ENCODE data around the gene HAAO. TPM values are rescaled to one million over a fixed set of nuclear protein-coding genes. Genes with fewer than 3 reads are reported as not detected.

Gene HAAO
- polyA plus RNA-seq, 1 experiment, result 0.54 TPM

- Histone ChIP-seq H3K36me3 (ENCODE audit: control insufficient read depth, insufficient read depth, low read length) (no peaks in the 10 kb centered on the region), H3K4me3 (ENCODE audit: low read depth, low read length) (no peak overlapping the region), H3K27me3 (ENCODE audit: control insufficient read depth, insufficient read depth, low read length) (no peaks in the 10 kb centered on the region)
- CTCF ChIA-PET, result interaction anchor here (1.3 kb wide), 1 partner anchor 256 kb away, joined by 3 read pairs; no protein-coding TSS in a partner anchor
- no peak for DNase-seq (ENCODE audit: low read depth)
- no peak for TF ChIP-seq CTCF (IDR thresholded peaks at IDR 0.05; ENCODE audit: insufficient read depth, low read depth, low read length)
- POLR2A ChIA-PET, result no interaction called here
These were observed 24.3 kb downstream of the HAAO start for GRCh38 chr2:42767899-42768705.

GRCh38 chr2:42767080-42767898 is 25.1 kb downstream of the HAAO start:
- Histone ChIP-seq H3K36me3 (ENCODE audit: control insufficient read depth, insufficient read depth, low read length) (no peaks in the 10 kb centered on the region), H3K4me3 (ENCODE audit: low read depth, low read length) (no peak overlapping the region), H3K27me3 (ENCODE audit: control insufficient read depth, insufficient read depth, low read length) (no peaks in the 10 kb centered on the region)
- POLR2A ChIA-PET, result no interaction called here
- DNase-seq (ENCODE audit: low read depth), result no peak
- no peak for TF ChIP-seq CTCF (IDR thresholded peaks at IDR 0.05; ENCODE audit: insufficient read depth, low read depth, low read length)
- CTCF ChIA-PET, result interaction anchor here (1.3 kb wide), 1 partner anchor 255 kb away, joined by 3 read pairs; no protein-coding TSS in a partner anchor

GRCh38 chr2:42765686-42766085 is 26.7 kb downstream of the HAAO start:
- H3K4me3 ChIP-seq (ENCODE audit: low read depth, low read length), result no peak overlapping the region
- DNase-seq (ENCODE audit: low read depth), result no peak
- no peaks in the 10 kb centered on the region for H3K36me3 ChIP-seq (ENCODE audit: control insufficient read depth, insufficient read depth, low read length)
- no peak for TF ChIP-seq CTCF (IDR thresholded peaks at IDR 0.05; ENCODE audit: insufficient read depth, low read depth, low read length)
- H3K27me3 ChIP-seq (ENCODE audit: control insufficient read depth, insufficient read depth, low read length), result no peaks in the 10 kb centered on the region
- POLR2A ChIA-PET, result no interaction called here
- CTCF ChIA-PET, result no interaction called here

GRCh38 chr2:42764901-42765300 is 27.5 kb downstream of the HAAO start:
- TF ChIP-seq CTCF (IDR thresholded peaks at IDR 0.05; ENCODE audit: insufficient read depth, low read depth, low read length), result no peak
- H3K4me3 ChIP-seq (ENCODE audit: low read depth, low read length), result no peak overlapping the region
- H3K36me3 ChIP-seq (ENCODE audit: control insufficient read depth, insufficient read depth, low read length), result no peaks in the 10 kb centered on the region
- no peaks in the 10 kb centered on the region for H3K27me3 ChIP-seq (ENCODE audit: control insufficient read depth, insufficient read depth, low read length)
- DNase-seq (ENCODE audit: low read depth), result no peak
- CTCF ChIA-PET, result interaction anchor here (1.2 kb wide), 1 partner anchor 30 kb away, joined by 3 read pairs; no protein-coding TSS in a partner anchor
- POLR2A ChIA-PET, result no interaction called here

- no peaks in the 10 kb centered on the region for H3K36me3 ChIP-seq (ENCODE audit: control insufficient read depth, insufficient read depth, low read length)
- H3K4me3 ChIP-seq (ENCODE audit: low read depth, low read length), result no peak within 1 kb of the TSS
- ChIA-PET POLR2A (no interaction called here), CTCF (interaction anchor here (1.2 kb wide), 1 partner anchor 31 kb away, joined by 3 read pairs; no protein-coding TSS in a partner anchor)
- no peaks in the 10 kb centered on the region for H3K27me3 ChIP-seq (ENCODE audit: control insufficient read depth, insufficient read depth, low read length)
- no peak for DNase-seq (ENCODE audit: low read depth)
- no peak for TF ChIP-seq CTCF (IDR thresholded peaks at IDR 0.05; ENCODE audit: insufficient read depth, low read depth, low read length)
These were observed 28.3 kb downstream of the HAAO start, which contains the start of gene OXER1 for GRCh38 chr2:42764096-42764495. Gene OXER1, minus strand, starts transcription at chr2:42764135. Its CDS starts 73 bp downstream, at chr2:42764062.

Data from BJ (cell line).